NCI-H146 treated with DMSO at 0.1 percent for 48 hours (cell line): ENCODE measurements around the gene MCM5.

Experiments used
- DNase-seq: peaks from one replicate; lab custom pipeline; 2025; ENCODE audit not compliant: unreplicated experiment; lab: John Stamatoyannopoulos, UW

Gene MCM5

GRCh38 chr22:35399678-35400500 lies at the start of gene MCM5:
Gene MCM5 (plus strand): TSS chr22:35400140. CDS start chr22:35400439, 299 bp downstream.
- peak; percentile 91 for DNase-seq

DNA sequence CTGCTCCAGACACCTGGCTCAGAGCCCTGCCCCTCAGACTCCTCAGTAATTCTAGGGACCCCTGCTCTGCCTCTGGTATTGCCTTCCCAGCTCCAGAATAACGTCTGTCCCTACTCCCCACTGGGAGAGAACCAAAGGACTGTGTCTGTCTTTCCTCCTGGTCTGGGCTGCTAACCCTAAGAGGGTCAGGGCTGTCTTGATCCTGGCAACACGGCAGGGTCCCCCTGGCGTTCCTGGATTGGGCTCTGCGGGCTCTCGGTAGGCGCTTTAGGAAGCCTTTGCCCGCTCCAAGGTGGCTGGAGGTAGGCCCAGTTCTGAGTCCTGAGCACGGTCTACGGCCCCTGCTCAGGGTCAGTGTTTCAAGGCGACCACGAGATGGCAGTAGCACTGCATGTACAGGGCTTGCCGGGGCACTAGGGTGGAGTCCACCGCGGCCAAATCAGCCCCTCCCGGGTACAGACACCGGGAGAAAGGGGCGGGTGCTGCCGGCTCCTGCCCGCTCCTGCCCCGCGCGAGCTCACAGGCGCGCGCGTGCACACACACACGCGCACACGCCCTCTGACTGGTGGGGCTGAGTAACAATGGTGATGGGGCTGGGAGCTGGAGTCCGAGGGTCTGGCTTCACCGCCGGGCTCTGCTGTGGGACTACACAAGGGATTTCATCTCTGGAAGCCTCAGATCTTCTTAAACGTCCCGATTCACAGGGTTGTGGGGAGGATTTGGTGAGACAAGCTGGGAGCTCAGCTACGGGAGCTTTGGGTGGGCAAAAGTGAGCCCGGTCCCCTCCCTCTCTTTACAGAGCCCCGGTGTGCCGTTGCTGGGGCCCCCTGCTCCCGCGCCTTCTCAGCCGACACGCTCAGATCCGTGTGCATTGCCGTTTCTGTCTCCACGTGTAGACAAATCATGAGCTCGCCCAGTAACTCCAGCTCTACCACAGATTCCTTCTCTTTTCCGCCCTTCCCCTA lies 49.1 kb upstream of the MCM5 start:
- peak; percentile 66 for DNase-seq

GRCh38 chr22:35352214-35353111 lies 47.5 kb upstream of the MCM5 start:
- DNase-seq = no peak

DNA sequence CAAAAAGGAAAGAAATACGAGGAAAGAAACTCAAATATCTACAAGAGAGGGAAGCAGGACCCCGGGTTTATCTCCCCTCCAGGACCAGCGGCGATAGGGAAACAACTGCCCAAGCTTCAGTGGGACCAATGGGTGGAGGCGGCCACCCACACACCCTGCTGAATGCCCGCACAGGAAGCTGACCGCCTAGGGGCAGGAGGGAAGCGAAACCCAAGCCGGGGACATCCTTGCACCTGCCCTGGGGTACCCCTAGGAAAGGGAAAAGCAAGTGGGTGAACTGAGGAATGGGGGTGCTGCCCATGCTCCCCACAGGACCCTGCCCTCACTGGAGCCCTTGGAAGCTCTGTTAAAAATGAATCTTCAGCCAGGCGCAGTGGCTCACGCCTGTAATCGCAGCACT lies 46.6 kb upstream of the MCM5 start:
- DNase-seq = no peak

DNA sequence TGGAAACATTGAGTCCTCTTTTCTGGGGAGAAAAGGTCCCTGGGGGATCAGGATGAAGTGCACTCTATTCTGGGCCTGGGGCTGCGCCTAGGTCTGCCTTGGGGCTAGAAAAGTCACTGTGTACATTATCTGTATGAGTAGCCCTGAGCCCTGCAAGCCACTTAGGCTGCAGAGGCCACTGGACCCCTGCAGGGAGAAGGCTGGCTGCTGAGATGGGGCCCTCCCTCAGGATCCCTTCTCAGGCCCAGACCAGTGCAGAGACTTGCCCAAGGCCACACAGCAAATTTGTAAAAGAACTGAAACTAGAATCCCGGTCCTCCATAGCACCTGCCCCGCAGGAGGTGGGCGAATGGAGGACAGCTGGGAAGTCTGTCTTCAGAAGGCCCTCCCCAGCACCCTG lies 45.9 kb upstream of the MCM5 start:
- DNase-seq = no peak

DNA sequence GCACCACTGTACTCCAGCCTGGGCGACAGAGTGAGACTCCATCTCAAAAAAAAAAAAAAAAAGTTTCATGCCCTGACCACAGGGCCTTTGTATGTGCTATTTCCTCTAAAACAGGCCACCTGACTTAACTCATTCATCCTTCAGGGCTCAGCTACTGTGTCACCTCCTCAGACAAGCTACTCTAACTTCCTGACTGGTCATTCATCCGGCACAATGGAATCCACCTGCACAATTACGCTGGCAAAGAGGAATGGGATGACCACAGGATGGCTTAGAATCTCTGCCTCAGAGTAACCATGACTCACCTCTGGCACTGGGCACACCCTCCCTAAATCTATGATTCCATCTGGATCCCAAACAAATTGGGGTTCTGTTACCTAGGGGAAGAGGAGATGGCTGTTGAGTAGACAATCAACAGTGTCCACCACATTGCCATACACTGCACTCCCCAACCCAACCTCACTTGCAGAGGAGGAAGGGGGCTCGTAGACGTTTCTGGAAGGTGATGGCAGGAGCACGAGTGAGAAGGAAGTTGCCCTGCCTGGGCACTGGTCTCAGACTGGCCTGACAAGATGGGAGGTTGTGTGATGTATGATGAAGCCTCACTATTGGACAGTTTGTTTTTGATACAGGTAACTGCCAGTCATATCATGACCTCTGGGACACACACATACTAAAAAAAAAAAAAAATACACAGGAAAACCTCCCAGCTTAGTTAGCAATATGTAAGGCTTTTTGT lies 41.9 kb upstream of the MCM5 start:
- no peak for DNase-seq

DNA sequence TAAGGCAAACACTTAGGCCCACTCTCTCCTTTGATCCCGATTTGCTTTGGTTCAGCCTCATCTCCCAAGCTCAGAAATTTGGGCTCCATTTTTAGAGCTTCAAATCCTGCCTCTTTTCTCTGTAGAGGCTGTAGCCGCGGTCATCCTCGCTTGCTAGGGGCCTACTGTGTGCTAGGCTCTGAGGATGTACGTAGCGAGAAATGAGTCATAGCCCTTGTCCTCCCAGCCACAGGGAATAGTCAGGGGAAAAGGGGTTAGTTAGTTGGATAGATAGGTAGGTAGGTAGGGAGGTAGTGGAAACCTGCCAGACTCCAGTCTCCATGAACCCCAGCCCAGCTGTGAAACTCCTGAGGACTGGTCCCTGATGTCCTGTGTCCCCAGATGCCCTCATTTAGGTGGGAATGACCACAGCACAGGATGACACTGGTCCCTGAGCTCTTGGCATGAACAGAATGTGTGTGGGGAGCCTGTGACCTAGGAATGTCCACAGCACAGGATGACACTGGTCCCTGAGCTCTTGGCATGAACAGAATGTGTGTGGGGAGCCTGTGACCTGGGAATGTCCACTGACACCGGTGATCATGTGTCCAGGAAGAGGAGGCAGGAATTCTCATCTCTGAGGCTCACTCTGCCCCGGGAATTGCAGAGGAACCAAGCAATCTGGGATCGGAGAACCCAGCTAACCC lies 40.4 kb upstream of the MCM5 start:
- DNase-seq = no peak

DNA sequence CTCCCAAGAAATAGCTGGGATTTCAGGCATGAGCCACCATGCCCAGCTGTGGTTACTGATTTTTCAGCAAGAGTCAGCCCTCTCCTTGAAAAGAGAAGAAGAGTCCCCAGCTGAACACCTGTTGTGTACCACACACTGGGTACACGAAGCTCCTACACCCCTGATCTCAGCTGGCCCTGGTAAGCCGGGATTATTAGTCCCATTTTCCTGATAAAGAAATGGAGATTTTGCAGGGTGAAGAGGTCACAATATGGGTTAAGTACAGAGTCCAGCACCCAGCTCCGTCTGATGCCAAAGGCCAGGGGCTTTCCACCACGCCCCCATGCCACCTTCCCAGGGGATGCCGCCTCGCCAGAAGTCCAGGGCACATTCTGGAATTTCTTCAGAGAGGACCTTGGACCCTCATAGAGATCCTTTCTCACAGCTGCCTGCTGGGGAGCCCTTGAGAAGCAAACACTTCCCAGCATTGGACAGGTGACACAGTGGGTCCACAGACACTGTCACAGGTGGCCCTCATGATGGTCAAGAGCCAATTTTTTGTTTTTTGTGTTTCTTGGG lies 38.9 kb upstream of the MCM5 start:
- DNase-seq = no peak

DNA sequence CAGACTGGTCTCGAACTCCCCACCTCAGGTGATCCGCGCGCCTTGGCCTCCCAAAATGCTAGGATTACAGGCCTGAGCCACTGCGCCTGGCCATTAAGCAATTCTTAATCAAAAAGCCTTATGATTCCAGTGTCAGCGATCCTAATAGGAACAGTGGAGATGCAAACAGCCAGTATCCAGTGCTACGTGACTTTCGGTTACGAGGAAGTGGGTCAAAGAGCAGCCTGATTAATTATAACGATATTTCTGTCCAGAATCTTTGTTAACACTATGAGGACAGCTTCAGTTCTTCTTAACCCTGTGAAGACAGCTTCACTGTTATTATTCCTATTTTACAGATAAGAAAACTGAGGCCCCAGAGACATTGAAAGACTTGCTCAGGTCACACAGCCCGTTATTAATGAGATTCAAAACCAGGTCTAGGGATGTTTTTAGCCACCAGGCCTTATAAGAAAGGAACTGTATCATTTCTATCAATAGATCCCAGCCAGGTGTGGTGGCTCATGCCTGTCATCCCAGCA lies 36.3 kb upstream of the MCM5 start:
- no peak for DNase-seq

DNA sequence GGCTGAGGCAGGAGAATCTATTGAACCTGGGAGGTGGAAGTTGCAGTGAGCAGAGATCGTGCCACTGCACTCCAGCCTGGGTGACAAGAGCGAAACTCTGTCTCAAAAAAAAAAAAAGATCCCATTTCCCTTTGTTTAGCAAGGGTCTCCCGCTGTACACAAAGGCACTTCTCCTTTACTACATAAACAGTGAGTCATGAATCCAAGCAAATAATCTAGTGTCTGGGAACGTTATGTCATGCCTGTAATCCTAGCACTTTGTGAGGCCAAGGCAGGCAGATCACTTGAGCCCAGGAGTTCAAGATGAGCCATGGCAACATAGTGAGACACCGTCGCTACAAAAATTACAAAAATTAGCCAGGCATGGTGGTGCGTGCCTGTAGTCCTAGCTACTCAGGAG lies 35.7 kb upstream of the MCM5 start:
- peak; percentile 55 for DNase-seq

- DNase-seq = no peak
Observed at GRCh38 chr22:35367331-35367886, 32.5 kb upstream of the MCM5 start.

DNA sequence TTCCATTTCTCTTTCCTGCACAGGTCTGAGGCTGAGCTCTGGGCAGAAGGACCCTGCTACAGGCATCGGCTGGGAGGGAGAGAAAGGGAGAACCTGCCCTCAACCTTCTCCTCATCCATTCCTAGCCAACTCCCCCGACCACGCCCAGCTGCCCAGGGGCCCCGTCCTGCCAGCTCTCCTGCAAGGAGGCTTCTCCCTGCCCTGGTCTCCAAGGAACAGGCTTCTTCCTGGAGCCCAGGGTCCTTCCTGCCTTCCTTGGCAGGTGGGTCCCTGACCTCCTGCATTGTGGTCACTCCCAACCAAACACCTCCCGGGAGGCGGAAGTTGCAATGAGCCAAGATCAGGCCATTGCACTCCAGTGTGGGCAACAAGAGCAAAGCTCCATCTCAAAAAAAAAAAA lies 31.6 kb upstream of the MCM5 start:
- DNase-seq = no peak

- DNase-seq = no peak
Observed at GRCh38 chr22:35369996-35370395, 29.9 kb upstream of the MCM5 start.

GRCh38 chr22:35373781-35374180 lies 26.2 kb upstream of the MCM5 start:
- DNase-seq = no peak

GRCh38 chr22:35375031-35375430 lies 24.9 kb upstream of the MCM5 start:
- no peak for DNase-seq

- DNase-seq = no peak
Observed at GRCh38 chr22:35375526-35375925, 24.4 kb upstream of the MCM5 start.

GRCh38 chr22:35376728-35377472 lies 23.0 kb upstream of the MCM5 start:
- DNase-seq = no peak

DNA sequence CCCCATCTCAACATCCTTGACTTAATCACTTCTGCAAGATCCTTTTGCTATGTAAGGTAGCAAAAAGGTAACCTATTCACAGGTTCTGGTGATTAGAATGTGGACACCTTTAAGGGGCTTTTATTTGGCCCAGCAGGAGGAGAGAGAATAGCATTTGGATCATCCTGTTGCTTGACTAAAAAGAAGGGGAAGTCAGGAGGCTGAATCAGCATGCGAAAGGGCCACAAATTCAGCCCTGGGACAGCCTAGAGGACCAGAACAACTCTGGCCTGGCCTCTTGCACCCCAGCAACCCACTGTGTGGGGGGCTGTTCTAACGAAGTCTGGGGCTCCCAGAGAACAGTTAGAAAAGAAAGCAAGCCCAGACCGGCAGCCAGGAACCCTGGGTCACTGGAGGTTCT lies 22.2 kb upstream of the MCM5 start:
- DNase-seq = no peak
